Measurements from ENCODE around the gene AP2B1. TPM values are rescaled to one million over a fixed set of nuclear protein-coding genes. Genes with fewer than 3 reads are reported as not detected.

AP2B1 gene
- total RNA-seq, 2 donors from 2014 or later, result 220 to 274 TPM

DNA sequence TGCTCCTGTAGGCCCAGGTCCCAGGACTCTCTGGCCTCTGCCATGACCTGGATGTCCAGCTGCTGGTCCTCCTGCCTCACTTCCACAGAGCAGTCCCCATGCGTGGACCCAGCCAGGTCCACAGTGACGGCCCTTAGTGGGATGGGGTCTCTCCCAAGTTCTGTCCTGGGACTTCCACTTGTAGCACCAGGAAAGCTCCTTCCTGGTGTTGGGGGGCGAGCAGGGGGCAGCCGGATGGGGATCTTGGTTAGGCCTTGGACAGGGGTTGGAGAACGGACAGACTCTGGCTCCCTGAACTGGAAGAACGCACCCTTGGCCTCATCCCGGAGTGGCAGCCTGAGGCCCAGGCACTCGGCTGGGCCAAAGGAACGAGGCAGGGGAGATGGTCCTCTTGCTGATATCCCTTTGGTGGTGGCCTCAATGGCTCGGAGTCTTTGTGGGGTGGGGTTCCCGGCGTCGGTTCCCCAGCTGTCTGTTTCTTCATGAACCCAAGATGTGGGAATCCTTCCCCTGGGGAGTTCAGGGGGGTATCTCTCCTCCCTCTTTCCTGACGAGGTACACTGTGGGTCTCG, 158.7 kb downstream of the AP2B1 start:
- peaks cover 35% of the 10 kb centered on the region for H3K27me3 ChIP-seq
- intact Hi-C loops (cut with DNase I), result loop anchor here (2.0 to 5.0 kb wide), 2 partner anchors 134 to 435 kb away; no protein-coding TSS in a partner anchor
- no peak for DNase-seq

DNA sequence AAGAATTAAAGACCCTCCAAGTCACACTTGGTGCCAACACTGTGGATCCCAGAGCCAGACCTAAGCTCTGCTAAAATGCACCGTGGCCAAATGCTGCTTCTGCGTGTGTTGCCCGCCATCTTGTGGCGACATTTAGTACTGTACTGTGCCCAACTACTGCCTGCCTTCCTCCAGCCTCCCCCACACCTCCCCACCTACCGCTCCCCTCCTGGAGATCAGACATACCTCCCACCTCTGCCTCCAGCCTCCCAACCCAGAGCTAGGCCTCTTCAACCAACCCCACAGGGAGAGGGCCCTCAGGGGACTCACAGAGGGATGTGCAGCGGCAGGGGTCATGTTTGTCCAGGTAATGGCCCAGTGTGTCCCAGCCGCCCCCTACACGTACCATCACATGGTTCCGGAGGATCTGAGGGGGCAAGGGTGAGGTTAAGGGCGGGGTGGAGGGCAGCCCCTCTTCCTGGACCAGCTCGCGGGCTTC, 160.5 kb downstream of the AP2B1 start:
- DNase-seq, result peak; percentile 76
- Histone ChIP-seq H3K9ac (ENCODE audit: low read depth in 2 of 2, low read length in 2 of 2) (no peak overlapping the region), H3K27ac (no peak overlapping the region), H3K4me3 (no peak overlapping the region), H3K27me3 (peaks cover 31% of the 10 kb centered on the region), H3K4me1 (no peaks in the 10 kb centered on the region), H3K9me3 (no peaks in the 10 kb centered on the region), H3K36me3 (no peaks in the 10 kb centered on the region)
- TF ChIP-seq, protein P1, sequence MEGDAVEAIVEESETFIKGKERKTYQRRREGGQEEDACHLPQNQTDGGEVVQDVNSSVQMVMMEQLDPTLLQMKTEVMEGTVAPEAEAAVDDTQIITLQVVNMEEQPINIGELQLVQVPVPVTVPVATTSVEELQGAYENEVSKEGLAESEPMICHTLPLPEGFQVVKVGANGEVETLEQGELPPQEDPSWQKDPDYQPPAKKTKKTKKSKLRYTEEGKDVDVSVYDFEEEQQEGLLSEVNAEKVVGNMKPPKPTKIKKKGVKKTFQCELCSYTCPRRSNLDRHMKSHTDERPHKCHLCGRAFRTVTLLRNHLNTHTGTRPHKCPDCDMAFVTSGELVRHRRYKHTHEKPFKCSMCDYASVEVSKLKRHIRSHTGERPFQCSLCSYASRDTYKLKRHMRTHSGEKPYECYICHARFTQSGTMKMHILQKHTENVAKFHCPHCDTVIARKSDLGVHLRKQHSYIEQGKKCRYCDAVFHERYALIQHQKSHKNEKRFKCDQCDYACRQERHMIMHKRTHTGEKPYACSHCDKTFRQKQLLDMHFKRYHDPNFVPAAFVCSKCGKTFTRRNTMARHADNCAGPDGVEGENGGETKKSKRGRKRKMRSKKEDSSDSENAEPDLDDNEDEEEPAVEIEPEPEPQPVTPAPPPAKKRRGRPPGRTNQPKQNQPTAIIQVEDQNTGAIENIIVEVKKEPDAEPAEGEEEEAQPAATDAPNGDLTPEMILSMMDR (IDR thresholded peaks at IDR 0.05), result peak; percentile 87
- intact Hi-C loops (cut with DNase I), result loop anchor here (2.0 to 5.0 kb wide), 2 partner anchors 135 to 437 kb away; no protein-coding TSS in a partner anchor

More for the DNA sequence above, 158.7 kb downstream of the AP2B1 start:
- Histone ChIP-seq H3K36me3 (no peaks in the 10 kb centered on the region), H3K27ac (no peak overlapping the region), H3K4me3 (no peak overlapping the region), H3K9ac (ENCODE audit: low read depth in 2 of 2, low read length in 2 of 2) (no peak overlapping the region), H3K4me1 (peaks cover 3% of the 10 kb centered on the region), H3K9me3 (no peaks in the 10 kb centered on the region)
- TF ChIP-seq, protein P1 (IDR thresholded peaks at IDR 0.05), result no peak

DNA sequence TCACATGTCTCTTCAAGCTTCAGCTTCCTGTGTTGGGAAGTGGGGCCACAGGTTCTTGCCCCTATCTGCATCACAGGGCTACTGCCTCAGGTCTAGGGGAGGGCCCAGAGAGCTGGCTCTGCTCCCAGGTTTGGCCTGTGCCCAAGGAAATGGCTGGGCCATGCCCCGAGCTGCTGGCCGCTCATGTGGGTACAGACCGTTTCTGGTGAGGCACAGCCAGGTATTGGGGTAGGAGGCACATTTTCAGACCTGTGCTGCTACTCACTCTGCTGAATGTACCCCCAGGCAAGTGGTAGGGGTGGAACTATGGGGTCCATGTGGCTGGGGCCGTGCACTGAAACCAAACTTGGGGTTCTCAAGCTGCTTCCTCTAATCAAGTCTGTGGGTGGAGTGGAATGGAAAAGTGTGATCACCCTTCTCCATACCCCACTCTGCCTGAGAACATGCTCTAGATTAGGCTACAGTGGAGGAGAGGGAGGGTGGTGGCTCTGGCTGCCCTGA, 161.3 kb downstream of the AP2B1 start:
- no peak overlapping the region for H3K4me3 ChIP-seq
- no peak overlapping the region for H3K27ac ChIP-seq
- no peaks in the 10 kb centered on the region for H3K36me3 ChIP-seq
- no peaks in the 10 kb centered on the region for H3K4me1 ChIP-seq
- peaks cover 31% of the 10 kb centered on the region for H3K27me3 ChIP-seq
- H3K9ac ChIP-seq (ENCODE audit: low read depth in 2 of 2, low read length in 2 of 2), result no peak overlapping the region
- no peak for DNase-seq
- H3K9me3 ChIP-seq, result no peaks in the 10 kb centered on the region
- TF ChIP-seq, protein P1 (IDR thresholded peaks at IDR 0.05), result no peak
- intact Hi-C loops (cut with DNase I), result loop anchor here (5.0 kb wide), 1 partner anchor 136 kb away; no protein-coding TSS in a partner anchor

DNA sequence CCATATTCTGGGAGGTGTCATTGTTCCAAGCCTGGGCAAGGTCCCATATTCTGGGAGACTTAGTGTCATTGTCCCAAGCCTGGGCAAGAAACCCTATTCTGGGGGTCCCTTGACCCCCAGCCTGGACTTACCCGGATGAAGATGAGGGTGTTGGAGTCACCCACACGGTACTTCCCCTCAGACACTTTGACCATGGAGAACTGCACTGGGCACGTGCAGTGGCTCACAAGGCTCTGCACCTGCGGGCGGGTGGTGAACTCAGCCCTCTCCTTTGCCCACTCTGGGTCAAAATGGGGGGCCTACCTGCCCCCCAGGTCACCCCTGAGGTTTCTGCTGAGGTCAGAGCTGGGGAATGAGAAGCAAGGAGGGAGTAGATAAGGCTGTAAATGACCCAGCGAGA, 161.9 kb downstream of the AP2B1 start:
- Histone ChIP-seq H3K4me3 (no peak overlapping the region), H3K36me3 (no peaks in the 10 kb centered on the region), H3K4me1 (no peaks in the 10 kb centered on the region), H3K27me3 (peaks cover 31% of the 10 kb centered on the region), H3K9me3 (no peaks in the 10 kb centered on the region), H3K27ac (no peak overlapping the region), H3K9ac (ENCODE audit: low read depth in 2 of 2, low read length in 2 of 2) (no peak overlapping the region)
- intact Hi-C loops (cut with DNase I), result loop anchor here (5.0 kb wide), 1 partner anchor 137 kb away; no protein-coding TSS in a partner anchor
- TF ChIP-seq, protein P1 (IDR thresholded peaks at IDR 0.05), result no peak
- no peak for DNase-seq

DNA sequence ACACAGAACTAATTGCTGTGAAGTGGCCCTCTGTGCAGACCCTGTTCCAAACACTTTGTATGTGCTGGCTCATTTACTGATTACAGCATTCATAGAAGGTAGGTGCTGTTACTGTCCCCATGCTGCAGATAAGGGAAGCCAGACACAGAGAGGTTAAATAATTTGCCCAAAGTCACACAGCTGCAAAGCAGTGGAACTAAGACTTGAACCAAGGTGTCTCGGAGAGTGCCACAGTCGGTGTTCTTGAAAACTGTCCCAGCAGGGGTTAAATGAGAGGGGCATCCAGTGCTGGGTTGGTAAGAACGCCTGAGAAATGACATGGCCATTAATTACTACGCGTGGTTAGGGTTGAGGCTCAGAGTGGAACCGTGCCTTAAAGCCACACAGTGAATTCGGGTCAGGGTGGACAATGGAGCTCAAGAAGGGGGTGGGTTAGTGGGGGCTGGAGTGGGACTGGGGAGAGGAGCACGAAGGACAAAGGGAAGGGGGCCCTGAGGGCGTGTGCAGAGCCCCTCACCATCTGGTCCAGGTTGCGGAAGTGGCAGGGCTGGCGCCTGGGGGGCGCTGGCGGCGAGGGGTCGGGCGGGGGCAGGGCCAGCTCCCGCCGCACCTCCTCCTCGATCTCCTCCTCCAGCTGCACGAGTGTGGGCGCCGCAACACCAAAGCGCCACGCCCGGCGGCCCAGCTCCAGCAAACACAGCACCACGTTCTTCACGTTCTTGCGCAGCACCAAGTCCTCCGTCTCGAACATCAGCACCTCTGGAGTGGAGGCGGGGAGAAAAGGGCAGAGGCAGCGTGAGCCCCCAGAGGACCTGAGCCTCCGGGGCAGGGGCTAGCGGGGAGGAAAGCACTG, 162.7 kb downstream of the AP2B1 start:
- H3K4me3 ChIP-seq, result no peak overlapping the region
- intact Hi-C loops (cut with DNase I), result loop anchor here (5.0 kb wide), 1 partner anchor 137 kb away; no protein-coding TSS in a partner anchor

More for the DNA sequence above, 162.7 kb downstream of the AP2B1 start:
- Histone ChIP-seq H3K36me3 (no peaks in the 10 kb centered on the region), H3K9ac (ENCODE audit: low read depth in 2 of 2, low read length in 2 of 2) (no peak overlapping the region), H3K27ac (no peak overlapping the region), H3K9me3 (no peaks in the 10 kb centered on the region), H3K4me1 (no peaks in the 10 kb centered on the region), H3K27me3 (peaks cover 31% of the 10 kb centered on the region)
- TF ChIP-seq, protein P1 (IDR thresholded peaks at IDR 0.05), result no peak
- DNase-seq, result no peak
